Muscle layer of duodenum (tissue), 2 donors: ENCODE results near the gene SGSM2.

Experiments
- H3K27ac ChIP-seq: one replicate; pipeline ENCODE4 v1.7.0; 2013; ENCODE audit warnings: mild to moderate bottlenecking, low read length
- H3K27me3 ChIP-seq: one replicate; pipeline ENCODE4 v1.7.0; 2013; ENCODE audit warnings: low read depth, mild to moderate bottlenecking, control low read depth, low read length
- H3K36me3 ChIP-seq, 2 donors: one replicate each; pipeline ENCODE4 v1.7.0; 2013; ENCODE audit warnings: low read length in 2 of 2, control low read depth in 1 of 2, mild to moderate bottlenecking in 1 of 2; ENCODE audit not compliant: insufficient read depth in 2 of 2, control insufficient read depth in 1 of 2
- H3K4me1 ChIP-seq, 2 donors: one replicate each; pipeline ENCODE4 v1.7.0; 2013; ENCODE audit warnings: low read length in 2 of 2, mild to moderate bottlenecking in 2 of 2, control low read depth in 1 of 2, moderate library complexity in 1 of 2; ENCODE audit not compliant: insufficient read depth in 2 of 2, control insufficient read depth in 1 of 2
- H3K4me3 ChIP-seq, 2 donors: one replicate each; pipeline ENCODE4 v1.7.0; 2013; ENCODE audit warnings: low read length in 2 of 2, low read depth in 1 of 2, mild to moderate bottlenecking in 1 of 2
- H3K9me3 ChIP-seq, 2 donors: one replicate each; pipeline ENCODE4 v1.7.0; 2013; ENCODE audit warnings: low read length in 2 of 2, control low read depth in 1 of 2, mild to moderate bottlenecking in 1 of 2; ENCODE audit not compliant: control insufficient read depth in 1 of 2
- donor health status: healthy.

SGSM2 gene

DNA sequence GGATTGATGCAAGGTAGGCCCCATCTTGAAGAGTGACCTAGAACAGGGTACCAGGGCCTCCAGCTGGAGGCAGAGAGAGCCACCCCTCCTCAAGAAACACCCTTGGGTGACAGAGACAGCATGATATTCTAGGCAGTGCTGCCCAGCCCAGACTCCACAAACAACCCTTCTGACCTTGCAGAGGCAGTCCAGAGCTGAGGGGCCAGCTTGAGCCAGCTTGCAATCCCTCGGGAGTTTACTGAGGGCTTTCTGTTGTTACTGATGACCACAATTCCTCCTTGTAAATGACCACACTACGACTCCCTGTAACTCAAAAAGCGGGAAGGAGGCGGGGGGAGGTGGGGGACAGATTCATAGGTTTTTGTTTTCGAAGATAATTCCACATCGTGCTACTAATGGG, 82.2 kb downstream of the SGSM2 start:
- H3K36me3 ChIP-seq, result peaks cover 15% of the 10 kb centered on the region in 2 donors
- no peak overlapping the region for H3K4me3 ChIP-seq
- no peak overlapping the region for H3K27ac ChIP-seq
- no peaks in the 10 kb centered on the region for H3K9me3 ChIP-seq
- H3K27me3 ChIP-seq, result no peaks in the 10 kb centered on the region
- H3K4me1 ChIP-seq, result peaks cover 8 to 24% of the 10 kb centered on the region in 2 donors

DNA sequence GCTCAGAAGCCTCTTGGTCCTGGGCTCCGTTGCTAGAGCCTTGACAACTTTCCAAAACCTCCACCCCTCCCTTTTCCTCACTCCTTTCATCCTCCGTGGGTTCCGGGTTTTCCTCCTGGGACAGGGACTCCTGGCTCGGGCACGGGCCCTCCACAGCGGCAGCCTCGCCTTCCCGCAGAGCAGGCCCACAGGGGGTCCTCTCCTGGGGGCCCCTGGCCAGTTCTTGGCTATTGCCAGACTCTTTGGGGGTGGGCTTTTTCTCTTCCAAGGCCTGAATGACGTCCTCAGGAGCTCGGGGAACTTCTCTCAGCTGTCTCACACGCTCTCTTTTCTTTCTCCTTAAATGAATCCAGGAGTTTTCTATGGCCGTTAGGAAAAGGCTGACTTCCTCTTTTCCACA, 82.9 kb downstream of the SGSM2 start:
- no peak overlapping the region for H3K27ac ChIP-seq
- peaks cover 9 to 10% of the 10 kb centered on the region in 2 donors for H3K36me3 ChIP-seq
- H3K4me1 ChIP-seq, result peaks cover 8 to 24% of the 10 kb centered on the region in 2 donors
- H3K4me3 ChIP-seq, result no peak overlapping the region
- no peaks in the 10 kb centered on the region for H3K27me3 ChIP-seq
- H3K9me3 ChIP-seq, result no peaks in the 10 kb centered on the region

DNA sequence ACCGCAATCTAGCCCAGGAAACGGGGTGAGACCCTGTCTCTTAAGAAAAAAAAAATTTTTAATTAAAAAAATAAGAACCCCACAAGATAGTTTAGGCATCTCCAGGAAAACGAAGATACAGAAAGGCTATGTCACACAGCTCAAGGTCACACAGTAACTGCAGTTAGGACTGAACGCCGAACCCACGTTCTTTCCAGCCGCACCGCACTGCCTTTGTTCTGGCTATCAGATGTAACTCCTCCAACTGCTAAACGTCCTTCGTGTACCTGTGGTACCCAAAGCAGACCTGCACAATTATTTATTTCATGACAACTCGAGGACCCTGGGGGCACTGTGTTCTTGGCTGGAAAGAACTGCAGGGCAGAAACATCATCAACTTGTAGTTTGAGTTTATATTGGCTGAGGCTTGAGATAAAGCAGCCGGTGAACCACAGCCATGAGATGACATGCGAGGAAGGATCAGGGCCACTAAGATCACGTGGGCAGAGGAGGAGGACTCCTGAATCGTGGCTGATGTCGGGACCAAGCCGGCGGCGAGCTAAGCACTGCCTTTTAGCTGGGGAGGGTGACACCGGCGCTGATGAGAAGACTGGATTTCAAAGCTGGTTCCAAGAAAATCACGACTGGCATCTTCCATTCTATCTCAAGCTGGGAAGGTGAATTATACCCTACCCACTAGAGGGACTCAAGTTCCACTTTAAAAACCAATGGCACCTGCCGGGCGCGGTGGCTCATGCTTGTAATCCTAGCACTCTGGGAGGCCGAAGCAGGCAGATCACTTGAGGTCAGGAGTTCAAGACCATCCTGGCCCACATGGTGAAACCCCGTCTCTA, 84.2 kb downstream of the SGSM2 start:
- Histone ChIP-seq H3K4me3 (no peak overlapping the region), H3K9me3 (no peaks in the 10 kb centered on the region), H3K4me1 (peaks cover 5 to 20% of the 10 kb centered on the region in 2 donors), H3K36me3 (peaks cover 9 to 12% of the 10 kb centered on the region in 2 donors), H3K27ac (no peak overlapping the region), H3K27me3 (no peaks in the 10 kb centered on the region)

DNA sequence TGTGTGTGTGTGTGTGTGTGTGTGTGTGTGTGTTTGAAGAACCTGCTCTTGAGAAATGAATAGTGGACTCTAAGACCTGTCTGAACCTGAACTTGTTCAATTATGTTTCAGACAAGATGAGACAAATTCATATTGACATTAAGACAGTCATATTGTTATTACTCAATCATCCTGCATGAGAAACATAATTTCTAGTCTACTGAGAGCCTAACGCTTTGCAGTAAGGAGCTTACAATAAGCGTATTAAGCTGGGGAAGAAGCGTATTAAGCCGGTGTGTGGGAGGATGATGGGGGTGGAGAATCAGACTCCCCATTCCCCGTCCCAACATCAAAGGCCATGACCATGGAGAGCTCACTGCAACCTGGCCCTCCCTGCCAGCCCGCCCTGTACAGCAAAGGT, 86.0 kb downstream of the SGSM2 start:
- no peaks in the 10 kb centered on the region for H3K27me3 ChIP-seq
- peaks cover 9 to 12% of the 10 kb centered on the region in 2 donors for H3K36me3 ChIP-seq
- H3K4me3 ChIP-seq, result no peak overlapping the region

DNA sequence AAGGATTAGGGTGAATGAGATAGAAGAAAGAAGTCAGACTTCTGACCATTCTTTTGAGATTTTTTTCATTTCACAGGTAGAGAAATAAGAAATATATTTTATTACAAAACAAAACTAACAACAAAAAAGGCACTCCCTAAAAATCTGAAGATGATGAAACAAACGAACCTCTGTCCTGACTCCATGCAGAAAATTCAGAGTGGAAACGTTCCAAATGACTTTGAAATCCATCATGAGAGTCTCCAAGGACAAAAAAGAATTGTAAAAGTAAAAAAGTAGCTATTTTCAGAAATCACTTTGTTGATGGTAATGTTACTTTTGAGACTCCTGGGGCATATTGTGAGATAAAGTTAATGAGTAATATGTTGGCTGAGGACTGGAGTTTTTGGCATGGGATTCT, 89.9 kb downstream of the SGSM2 start:
- Histone ChIP-seq H3K36me3 (peaks cover 0 to 3% of the 10 kb centered on the region in 2 donors), H3K4me1 (no peaks in the 10 kb centered on the region), H3K27ac (no peak overlapping the region), H3K9me3 (no peaks in the 10 kb centered on the region), H3K27me3 (no peaks in the 10 kb centered on the region), H3K4me3 (no peak overlapping the region)

More for the DNA sequence above, 86.0 kb downstream of the SGSM2 start:
- Histone ChIP-seq H3K4me1 (peaks cover 4 to 10% of the 10 kb centered on the region in 2 donors), H3K9me3 (no peaks in the 10 kb centered on the region), H3K27ac (no peak overlapping the region)

DNA sequence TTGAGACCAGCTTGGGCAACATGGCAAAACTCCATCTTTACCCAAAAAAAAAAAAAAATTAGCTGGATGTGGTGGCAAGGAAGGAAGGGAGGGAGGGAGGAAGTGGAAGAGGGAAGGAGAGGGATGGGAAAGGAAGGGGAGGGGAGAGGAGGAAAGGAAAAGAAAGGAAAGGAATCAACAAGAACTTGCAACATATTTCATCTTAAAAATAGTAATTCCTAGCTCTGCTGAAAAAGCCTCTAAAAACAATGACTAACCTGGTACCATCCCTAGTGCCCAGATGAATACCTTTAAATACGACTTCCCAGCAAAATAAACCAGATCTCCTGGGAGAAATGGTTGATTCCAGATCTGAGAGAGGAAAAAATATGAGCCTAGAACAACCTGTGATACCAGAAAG, 90.6 kb downstream of the SGSM2 start:
- Histone ChIP-seq H3K36me3 (peaks cover 4 to 6% of the 10 kb centered on the region in 2 donors), H3K27me3 (no peaks in the 10 kb centered on the region), H3K4me1 (no peaks in the 10 kb centered on the region), H3K9me3 (no peaks in the 10 kb centered on the region), H3K4me3 (no peak overlapping the region), H3K27ac (no peak overlapping the region)
